Measurements from ENCODE around the gene FBXL3. TPM values are rescaled to one million over a fixed set of nuclear protein-coding genes. Genes with fewer than 3 reads are reported as not detected.

The FBXL3 gene
- total RNA-seq, 1 experiment from 2014 or later, result 16.7 TPM

DNA sequence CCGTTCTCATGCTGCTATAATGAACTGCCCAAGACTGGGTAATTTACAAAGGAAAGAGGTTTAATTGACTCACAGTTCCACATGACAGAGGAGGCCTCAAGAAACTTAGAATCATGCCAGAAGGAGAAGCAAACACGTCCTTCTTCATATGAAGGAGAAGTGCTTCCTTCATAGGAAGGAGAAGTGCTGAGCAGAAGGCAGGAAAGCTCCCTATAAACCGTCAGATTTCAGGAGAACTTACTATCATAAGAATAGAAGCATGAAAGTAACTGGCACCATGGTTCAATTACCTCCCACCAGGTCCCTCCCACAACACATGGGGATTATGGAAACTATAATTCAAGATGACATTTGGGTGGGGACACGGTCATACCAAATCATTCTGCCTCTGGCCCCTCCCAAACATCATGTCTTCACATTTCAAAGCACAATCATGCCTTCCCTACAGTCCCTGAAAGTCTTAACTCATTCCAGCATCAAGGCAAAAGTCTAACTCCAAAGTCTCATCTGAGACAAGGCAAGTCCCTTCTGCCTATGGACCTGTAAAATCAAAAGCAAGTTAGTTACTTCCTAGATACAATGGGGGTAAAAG is 68.0 kb downstream of the FBXL3 start:
- no peak overlapping the region for H3K27ac Mint-ChIP-seq
- no peak overlapping the region for H3K23ac ChIP-seq (ENCODE audit: insufficient read length, low read depth, low read length)
- no peak overlapping the region for H4K91ac ChIP-seq (ENCODE audit: insufficient read length, low read depth, low read length)
- DNase-seq, result no peak
- no peaks in the 10 kb centered on the region for H3K4me1 Mint-ChIP-seq
- H3K4ac ChIP-seq (ENCODE audit: low read depth, low read length), result no peak overlapping the region
- H3K36me3 Mint-ChIP-seq (ENCODE audit: insufficient read depth in 1 of 3, low read depth in 3 of 3), result peaks cover 4 to 30% (median 10%) of the 10 kb centered on the region in 3 experiments; a peak in 6 of 7 replicates
- no peak overlapping the region for H4K5ac ChIP-seq (ENCODE audit: insufficient read length, low read depth, low read length)
- no peak overlapping the region for H3K56ac ChIP-seq (ENCODE audit: insufficient read length, low read depth, low read length)
- H3K27ac ChIP-seq (ENCODE audit: insufficient read length, low read depth, low read length), result no peak overlapping the region
- H3K79me2 ChIP-seq (ENCODE audit: insufficient read depth, low read length), result no peaks in the 10 kb centered on the region
- H3K23me2 ChIP-seq (ENCODE audit: insufficient read length, low read depth, low read length, poor library complexity, severe bottlenecking), result no peaks in the 10 kb centered on the region
- H3T11ph ChIP-seq (ENCODE audit: low read length), result no peak overlapping the region
- no peak overlapping the region for H2BK12ac ChIP-seq (ENCODE audit: insufficient read length, low read depth, low read length)
- H4K20me1 ChIP-seq (ENCODE audit: control insufficient read depth, insufficient read depth, insufficient read length), result no peaks in the 10 kb centered on the region
- WGBS (ENCODE audit: extremely low coverage, insufficient read length, low lambda C conversion rate), result no CpG with 5 or more reads among the region's 4 CpGs
- peaks cover 2% of the 10 kb centered on the region for H3K27me3 Mint-ChIP-seq (ENCODE audit: low read depth)
- H2AFZ ChIP-seq (ENCODE audit: low read length), result no peak overlapping the region
- no peak overlapping the region for H3K4me2 ChIP-seq (ENCODE audit: insufficient read depth, insufficient read length, low read length)
- peaks cover 9% of the 10 kb centered on the region for H3K9me3 ChIP-seq (ENCODE audit: control insufficient read depth, low read depth, low read length)
- H3K4me1 ChIP-seq (ENCODE audit: insufficient read depth, low read length), result no peaks in the 10 kb centered on the region
- H3K9ac ChIP-seq (ENCODE audit: extremely low read depth, insufficient read length, low read length), result no peak overlapping the region
- H3K9me3 Mint-ChIP-seq, result peaks cover 37% of the 10 kb centered on the region in 2 experiments
- no peak overlapping the region for H3K14ac ChIP-seq (ENCODE audit: insufficient read depth, low read length)
- TF ChIP-seq, protein P1, sequence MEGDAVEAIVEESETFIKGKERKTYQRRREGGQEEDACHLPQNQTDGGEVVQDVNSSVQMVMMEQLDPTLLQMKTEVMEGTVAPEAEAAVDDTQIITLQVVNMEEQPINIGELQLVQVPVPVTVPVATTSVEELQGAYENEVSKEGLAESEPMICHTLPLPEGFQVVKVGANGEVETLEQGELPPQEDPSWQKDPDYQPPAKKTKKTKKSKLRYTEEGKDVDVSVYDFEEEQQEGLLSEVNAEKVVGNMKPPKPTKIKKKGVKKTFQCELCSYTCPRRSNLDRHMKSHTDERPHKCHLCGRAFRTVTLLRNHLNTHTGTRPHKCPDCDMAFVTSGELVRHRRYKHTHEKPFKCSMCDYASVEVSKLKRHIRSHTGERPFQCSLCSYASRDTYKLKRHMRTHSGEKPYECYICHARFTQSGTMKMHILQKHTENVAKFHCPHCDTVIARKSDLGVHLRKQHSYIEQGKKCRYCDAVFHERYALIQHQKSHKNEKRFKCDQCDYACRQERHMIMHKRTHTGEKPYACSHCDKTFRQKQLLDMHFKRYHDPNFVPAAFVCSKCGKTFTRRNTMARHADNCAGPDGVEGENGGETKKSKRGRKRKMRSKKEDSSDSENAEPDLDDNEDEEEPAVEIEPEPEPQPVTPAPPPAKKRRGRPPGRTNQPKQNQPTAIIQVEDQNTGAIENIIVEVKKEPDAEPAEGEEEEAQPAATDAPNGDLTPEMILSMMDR (conservative IDR thresholded peaks at IDR 0.05), result no peak
- H2BK5ac ChIP-seq (ENCODE audit: insufficient read length, low read length), result no peak overlapping the region
- H2BK120ac ChIP-seq (ENCODE audit: low read depth, low read length, poor library complexity, severe bottlenecking), result no peak overlapping the region
- no peak overlapping the region for H4K8ac ChIP-seq (replicated peaks; ENCODE audit: insufficient read length, low read depth, low read length)
- no peak overlapping the region for H3K4me3 Mint-ChIP-seq
- H3K79me1 ChIP-seq (ENCODE audit: insufficient read depth, low read depth, low read length, poor library complexity, severe bottlenecking), result no peaks in the 10 kb centered on the region
- no peak overlapping the region for H3K18ac ChIP-seq (ENCODE audit: insufficient read length, low read depth, low read length)
- H2BK15ac ChIP-seq (ENCODE audit: low read depth, low read length), result no peak overlapping the region
- H2AK5ac ChIP-seq (ENCODE audit: insufficient read length, low read length), result no peak overlapping the region
- H2BK20ac ChIP-seq (ENCODE audit: low read depth, low read length, poor library complexity, severe bottlenecking), result no peak overlapping the region
- no peaks in the 10 kb centered on the region for H3K27me3 ChIP-seq (ENCODE audit: insufficient read depth, low read length)

Measured in H9 (cell line).